ENCODE data around the gene AP2M1. TPM values are rescaled to one million over a fixed set of nuclear protein-coding genes. Genes with fewer than 3 reads are reported as not detected.

Gene AP2M1
- total and polyA plus RNA-seq, 10 of the 15 experiments (the other 5 are each of a cell fraction or from before 2014, with no cell fraction given), result 65.6 to 356 (median 161) TPM

DNA sequence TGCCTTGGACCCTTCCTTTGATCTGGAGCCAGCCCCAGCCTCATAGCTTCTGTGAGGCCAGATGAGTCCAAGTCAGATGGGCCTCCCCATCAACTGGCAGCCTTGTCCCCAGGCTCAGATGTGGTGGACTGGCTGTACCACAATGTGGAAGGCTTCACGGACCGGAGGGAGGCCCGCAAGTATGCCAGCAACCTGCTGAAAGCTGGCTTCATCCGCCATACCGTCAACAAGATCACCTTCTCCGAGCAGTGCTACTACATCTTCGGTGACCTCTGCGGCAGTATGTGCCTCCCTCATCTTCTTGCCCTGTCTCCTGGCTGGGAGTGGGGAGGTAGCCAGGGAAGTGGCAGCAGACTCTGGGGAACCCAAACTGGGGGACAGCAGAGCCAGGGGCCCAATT lies 6.9 kb upstream of the AP2M1 start:
- no peak for ATAC-seq
- TF ChIP-seq NR2F1 (conservative IDR thresholded peaks at IDR 0.05), result no peak
- TF ChIP-seq, protein P1, sequence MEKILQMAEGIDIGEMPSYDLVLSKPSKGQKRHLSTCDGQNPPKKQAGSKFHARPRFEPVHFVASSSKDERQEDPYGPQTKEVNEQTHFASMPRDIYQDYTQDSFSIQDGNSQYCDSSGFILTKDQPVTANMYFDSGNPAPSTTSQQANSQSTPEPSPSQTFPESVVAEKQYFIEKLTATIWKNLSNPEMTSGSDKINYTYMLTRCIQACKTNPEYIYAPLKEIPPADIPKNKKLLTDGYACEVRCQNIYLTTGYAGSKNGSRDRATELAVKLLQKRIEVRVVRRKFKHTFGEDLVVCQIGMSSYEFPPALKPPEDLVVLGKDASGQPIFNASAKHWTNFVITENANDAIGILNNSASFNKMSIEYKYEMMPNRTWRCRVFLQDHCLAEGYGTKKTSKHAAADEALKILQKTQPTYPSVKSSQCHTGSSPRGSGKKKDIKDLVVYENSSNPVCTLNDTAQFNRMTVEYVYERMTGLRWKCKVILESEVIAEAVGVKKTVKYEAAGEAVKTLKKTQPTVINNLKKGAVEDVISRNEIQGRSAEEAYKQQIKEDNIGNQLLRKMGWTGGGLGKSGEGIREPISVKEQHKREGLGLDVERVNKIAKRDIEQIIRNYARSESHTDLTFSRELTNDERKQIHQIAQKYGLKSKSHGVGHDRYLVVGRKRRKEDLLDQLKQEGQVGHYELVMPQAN (conservative IDR thresholded peaks at IDR 0.05), result no peak
- no peak for TF ChIP-seq ATF7 (IDR thresholded peaks at IDR 0.05; ENCODE audit: low read depth)
- H2AFZ ChIP-seq (ENCODE audit: control insufficient read depth, low read depth, low read length), result no peak overlapping the region
- H3K27me3 ChIP-seq (replicated peaks in 1 of 2; ENCODE audit: control insufficient read depth in 2 of 2, insufficient read depth in 2 of 2, low read length in 1 of 2), result no peaks in the 10 kb centered on the region
- SMC1A ChIA-PET (ENCODE audit: uncharacterized antibody, unreplicated experiment), result no interaction called here
- POLR2A ChIA-PET, result no interaction called here
- no peak for DNase-seq (ENCODE audit: low read depth, low spot score)
- H3K79me2 ChIP-seq (ENCODE audit: control insufficient read depth, insufficient read depth, low read length), result no peaks in the 10 kb centered on the region
- peaks cover 8 to 17% of the 10 kb centered on the region in 2 experiments; a peak in 3 of 4 replicates for H3K36me3 ChIP-seq (ENCODE audit: control insufficient read depth in 2 of 2, insufficient read depth in 2 of 2, low read length in 1 of 2)
- intact Hi-C loops (cut with micrococcal nuclease; ENCODE audit: unreplicated experiment) (no loop called here), in situ Hi-C loops (cut with MboI) (no loop called here)
- H3K9ac ChIP-seq (ENCODE audit: control insufficient read depth, insufficient read depth, low read length), result no peak overlapping the region
- RAD21 ChIA-PET (ENCODE audit: unreplicated experiment), result interaction anchor here (1.5 kb wide), 1 partner anchor 12 kb away, joined by 3 read pairs; no protein-coding TSS in a partner anchor
- no peaks in the 10 kb centered on the region for H3K9me3 ChIP-seq (replicated peaks; ENCODE audit: control insufficient read depth, insufficient read depth, low read length)
- H3K4me2 ChIP-seq (ENCODE audit: control insufficient read depth, insufficient read depth), result no peak overlapping the region
- WGBS (ENCODE audit: insufficient coverage, insufficient replicate concordance, low lambda C conversion rate, missing lambda C conversion rate), result 95% methylated on average over 8 of the region's 8 CpGs
- no peaks in the 10 kb centered on the region for H4K20me1 ChIP-seq (ENCODE audit: control insufficient read depth, insufficient read depth)
- H3K27ac ChIP-seq (ENCODE audit: control insufficient read depth, insufficient read depth), result no peak overlapping the region
- CTCF ChIA-PET, result no interaction called here
- H3K4me1 ChIP-seq (ENCODE audit: control insufficient read depth, insufficient read depth, low read length), result no peaks in the 10 kb centered on the region
- FAIRE-seq, result no peak
- H3K4me3 ChIP-seq, result no peak overlapping the region
- no TSS peak for BruUV-seq (replicated peaks)

DNA sequence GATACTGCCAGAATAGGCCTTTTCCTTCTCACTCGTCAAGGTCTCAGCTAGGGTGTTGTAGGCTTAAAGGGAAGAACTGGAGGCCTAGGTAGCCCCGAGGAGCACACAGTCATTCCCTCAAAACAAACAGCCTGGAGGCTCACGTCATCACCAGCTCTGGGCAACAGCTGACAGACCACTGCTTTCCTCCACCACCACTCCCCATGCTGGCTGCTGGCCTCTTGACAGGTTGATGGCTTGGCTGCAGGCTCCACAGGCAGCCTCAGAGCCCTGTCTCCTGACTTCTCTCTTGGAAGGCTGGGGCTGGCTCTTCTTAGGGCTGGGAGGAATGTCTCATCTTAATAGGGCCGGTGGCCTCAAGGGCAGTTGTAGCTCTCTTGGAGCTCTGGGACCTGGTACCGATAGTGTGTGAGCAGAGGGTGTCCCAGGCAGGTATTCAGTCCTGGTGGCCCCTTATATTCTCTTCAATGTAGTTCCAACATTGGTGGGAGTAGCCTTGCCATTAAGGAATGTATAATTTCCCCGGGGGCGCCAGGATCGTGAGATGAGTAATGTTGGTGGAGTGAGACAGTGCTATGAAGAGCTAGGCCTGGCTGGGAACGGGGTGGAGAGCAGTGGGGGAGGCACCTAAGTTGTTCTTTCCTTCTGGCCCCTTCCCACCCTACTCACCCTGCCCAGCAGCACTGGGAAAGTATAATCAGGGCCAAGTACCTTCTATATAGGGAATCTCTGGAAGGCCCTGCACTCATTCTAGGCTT lies 6.1 kb upstream of the AP2M1 start:
- no TSS peak for BruUV-seq (replicated peaks)
- H3K4me1 ChIP-seq (ENCODE audit: control insufficient read depth, insufficient read depth, low read length), result no peaks in the 10 kb centered on the region
- H3K27ac ChIP-seq (ENCODE audit: control insufficient read depth, insufficient read depth), result no peak overlapping the region
- no peak overlapping the region for H2AFZ ChIP-seq (ENCODE audit: control insufficient read depth, low read depth, low read length)
- no peak overlapping the region for H3K4me2 ChIP-seq (ENCODE audit: control insufficient read depth, insufficient read depth)
- DNase-seq (ENCODE audit: low read depth, low spot score), result no peak
- H3K79me2 ChIP-seq (ENCODE audit: control insufficient read depth, insufficient read depth, low read length), result no peaks in the 10 kb centered on the region
- intact Hi-C loops (cut with micrococcal nuclease; ENCODE audit: unreplicated experiment), result no loop called here
- no peak for FAIRE-seq
- ChIA-PET SMC1A (ENCODE audit: uncharacterized antibody, unreplicated experiment) (no interaction called here), CTCF (no interaction called here), RAD21 (ENCODE audit: unreplicated experiment) (interaction anchor here (1.5 kb wide), 1 partner anchor 13 kb away, joined by 3 read pairs; no protein-coding TSS in a partner anchor), POLR2A (interaction anchor here (0.5 kb wide), 1 partner anchor 143 kb away, joined by 3 read pairs; no protein-coding TSS in a partner anchor)
- H3K27me3 ChIP-seq (replicated peaks in 1 of 2; ENCODE audit: control insufficient read depth in 2 of 2, insufficient read depth in 2 of 2, low read length in 1 of 2), result no peaks in the 10 kb centered on the region
- H3K4me3 ChIP-seq, result no peak overlapping the region
- ATAC-seq, result no peak
- H3K36me3 ChIP-seq (ENCODE audit: control insufficient read depth in 2 of 2, insufficient read depth in 2 of 2, low read length in 1 of 2), result peaks cover 6 to 17% of the 10 kb centered on the region in 2 experiments; a peak in 3 of 4 replicates
- H4K20me1 ChIP-seq (ENCODE audit: control insufficient read depth, insufficient read depth), result no peaks in the 10 kb centered on the region
- TF ChIP-seq HDAC6 (IDR thresholded peaks at IDR 0.05; ENCODE audit: unreplicated experiment), result no peak
- 88% methylated on average over 9 of the region's 9 CpGs for WGBS (ENCODE audit: insufficient coverage, insufficient replicate concordance, low lambda C conversion rate, missing lambda C conversion rate)
- no peak overlapping the region for H3K9ac ChIP-seq (ENCODE audit: control insufficient read depth, insufficient read depth, low read length)
- H3K9me3 ChIP-seq (replicated peaks; ENCODE audit: control insufficient read depth, insufficient read depth, low read length), result no peaks in the 10 kb centered on the region
- in situ Hi-C loops (cut with MboI), result no loop called here

Measured in GM12878 (cell line).